Endothelial cell of umbilical vein (primary cell): ENCODE data around the gene HYLS1. TPM values are rescaled to one million over a fixed set of nuclear protein-coding genes. Genes with fewer than 3 reads are reported as not detected.

ENCODE experiments used
- BruUV-seq: library from RNA; stranded (reverse); fragments of 400-500 nt; replicated peaks from 2 replicates; lab custom pipeline; 2021; lab: Mats Ljungman, UMichigan
- CTCF ChIA-PET: fragments of 300-600, 350-600 bp; sonication (Branson Sonifier 250); formaldehyde crosslinking; loops from one replicate; lab custom pipeline; 2021; ENCODE audit warnings: antibody characterized with exemption, inconsistent platforms; lab: Charles Lee
- POLR2A ChIA-PET: fragments of 300-600, 350-600 bp; sonication (Branson Sonifier 250); formaldehyde crosslinking; loops from one replicate; lab custom pipeline; 2021; ENCODE audit warnings: antibody characterized with exemption, inconsistent platforms; lab: Charles Lee
- DNase-seq: peaks from one replicate; pipeline ENCODE4 v3.0.0-alpha.2; 2011; ENCODE audit warnings: low read depth, low spot score
- FAIRE-seq: peaks from 2 replicates; lab custom pipeline; 2011; peaks lifted over from hg19 to GRCh38; lab: Jason Lieb, UNC
- H2AFZ ChIP-seq: 2 replicates; pipeline ENCODE4 v1.6.0; 2012; ENCODE audit warnings: low read depth, low read length, control low read depth, inconsistent platforms
- H3K27ac ChIP-seq: 2 replicates; pipeline ENCODE4 v1.5.1; 2011; ENCODE audit warnings: low read depth, mild to moderate bottlenecking, control low read depth, low read length, moderate library complexity; ENCODE audit not compliant: insufficient read depth
- H3K27me3 ChIP-seq, 2 experiments: 2 replicates each; pipeline versions ENCODE4 v1.6.0 to v1.6.1; 2011; ENCODE audit warnings: low read length in 2 of 2, mixed read lengths in 1 of 2; ENCODE audit not compliant: control insufficient read depth in 2 of 2, insufficient read depth in 2 of 2
- H3K36me3 ChIP-seq, 2 experiments: 2 replicates in 1 of 2; 3 replicates in 1 of 2; pipeline ENCODE4 v1.5.1; 2011; ENCODE audit warnings: low read length in 2 of 2, mild to moderate bottlenecking in 1 of 2, moderate library complexity in 1 of 2; ENCODE audit not compliant: control insufficient read depth in 2 of 2, insufficient read depth in 2 of 2; ENCODE audit errors: extremely low read depth in 1 of 2
- H3K4me1 ChIP-seq: 3 replicates; pipeline ENCODE4 v1.5.1; 2011; ENCODE audit warnings: mild to moderate bottlenecking, low read length; ENCODE audit not compliant: control insufficient read depth, insufficient read depth; ENCODE audit errors: extremely low read depth
- H3K4me2 ChIP-seq: 2 replicates; pipeline ENCODE4 v1.6.1; 2011; ENCODE audit warnings: low read length, control low read depth, mixed read lengths; ENCODE audit not compliant: insufficient read depth
- H3K4me3 ChIP-seq, 3 experiments: fragments of 200-600 bp in 1 of 3; sonication (generic), shearing (Covaris generic) in 1 of 3; replicated peaks in 1 of 3; 2 replicates each; pipeline ENCODE4 v1.5.1; 2011 to 2016; ENCODE audit warnings: control low read depth in 3 of 3, low read length in 3 of 3, mild to moderate bottlenecking in 2 of 3, inconsistent platforms in 1 of 3, low read depth in 1 of 3, moderate library complexity in 1 of 3; ENCODE audit not compliant: insufficient read depth in 1 of 3
- H3K79me2 ChIP-seq: 2 replicates; pipeline ENCODE4 v1.6.0; 2012; ENCODE audit warnings: low read length, inconsistent platforms; ENCODE audit not compliant: control insufficient read depth, insufficient read depth
- H3K9ac ChIP-seq: replicated peaks from 2 replicates; pipeline ENCODE3; 2011; ENCODE audit warnings: low read length, control low read depth; ENCODE audit not compliant: insufficient read depth; ENCODE audit errors: extremely low read depth
- H3K9me1 ChIP-seq: replicated peaks from 3 replicates; pipeline ENCODE4 v1.6.0; 2011; ENCODE audit warnings: mild to moderate bottlenecking, low read length; ENCODE audit not compliant: control insufficient read depth, insufficient read depth; ENCODE audit errors: extremely low read depth
- H3K9me3 ChIP-seq: replicated peaks from 2 replicates; pipeline ENCODE4 v1.5.1; 2012; ENCODE audit warnings: low read length, inconsistent platforms; ENCODE audit not compliant: control insufficient read depth, insufficient read depth
- H4K20me1 ChIP-seq: replicated peaks from 2 replicates; pipeline ENCODE3; 2011; ENCODE audit warnings: mild to moderate bottlenecking, low read length; ENCODE audit not compliant: control insufficient read depth, insufficient read depth; ENCODE audit errors: extremely low read depth
- EZH2 ChIP-seq: IDR thresholded peaks from 2 replicates; pipeline ENCODE4 v1.6.1; 2012; ENCODE audit warnings: borderline replicate concordance, low read depth, mild to moderate bottlenecking, moderate library complexity, low read length, inconsistent platforms; ENCODE audit not compliant: severe bottlenecking
- FOS ChIP-seq: IDR thresholded peaks from 2 replicates; pipeline ENCODE4 v1.6.1; 2011; ENCODE audit warnings: mild to moderate bottlenecking, low read length, moderate library complexity, borderline replicate concordance; ENCODE audit not compliant: insufficient read depth
- GATA2 ChIP-seq: IDR thresholded peaks from 2 replicates; pipeline ENCODE4 v1.7.0; 2011; ENCODE audit warnings: low read depth, mild to moderate bottlenecking, moderate library complexity, mixed read lengths, low read length; ENCODE audit not compliant: insufficient read length, insufficient read depth
- JUN ChIP-seq: IDR thresholded peaks from 2 replicates; pipeline ENCODE4 v1.6.1; 2011; ENCODE audit warnings: borderline replicate concordance, low read depth; ENCODE audit not compliant: insufficient read length, insufficient read depth
- MYC ChIP-seq: IDR thresholded peaks from one replicate; pipeline ENCODE4 v1.6.1; 2011; ENCODE audit warnings: mild to moderate bottlenecking, low read depth, low read length
- POLR2A ChIP-seq: IDR thresholded peaks from 2 replicates; pipeline ENCODE4 v1.6.1; 2012; ENCODE audit warnings: low read depth, mild to moderate bottlenecking, control low read depth, low read length
- POLR2AphosphoS5 ChIP-seq: IDR thresholded peaks from 2 replicates; pipeline ENCODE4 v1.6.1; 2012; ENCODE audit warnings: low read depth, mild to moderate bottlenecking, control low read depth, low read length, moderate library complexity; ENCODE audit not compliant: insufficient read depth
- dilution Hi-C: fragments of 300-500 bp; cut with MboI; formaldehyde crosslinking; loops from one replicate; pipeline ENCODE4 v1.15.0; 2019; ENCODE audit warnings: low sequenced_read_pairs; ENCODE audit not compliant: extremely low pct_ligation_motif_present
- intact Hi-C: fragments of 100-400 bp; cut with micrococcal nuclease; formaldehyde crosslinking; loops from one replicate; pipeline ENCODE4 v1.10.0; 2022
- polyA plus RNA-seq, 4 experiments: library from polyadenylated mRNA; depleted of rRNA in 3 of 4; stranded (reverse) in 3 of 4; unstranded in 1 of 4; fragments of >200 nt; gene quantifications; 2 replicates each; pipeline versions ENCODE4 v1.2.1 to v1.2.3, GENCODE V29; 2011 to 2012; ENCODE audit warnings: missing spikeins in 1 of 4
- total RNA-seq: library from RNA; stranded (reverse); gene quantifications from 2 replicates; pipeline ENCODE4 v1.2.3, GENCODE V29; 2021
- TF ChIP-seq, protein P1 (sequence below): IDR thresholded peaks from 2 replicates; pipeline ENCODE4 v1.6.1; 2011; ENCODE audit not compliant: insufficient read depth, insufficient read length
- TF ChIP-seq, protein P2 (sequence below), 2 donors: IDR thresholded peaks; 1 replicate in 1 of 2; 2 replicates in 1 of 2; pipeline ENCODE4 v1.5.1; 2011; ENCODE audit warnings: low read length in 2 of 2, mild to moderate bottlenecking in 2 of 2, moderate library complexity in 2 of 2, control low read depth in 1 of 2, inconsistent platforms in 1 of 2, low read depth in 1 of 2; ENCODE audit not compliant: insufficient read depth in 1 of 2; ENCODE audit errors: extremely low read depth in 1 of 2

Gene HYLS1
- total and polyA plus RNA-seq, 2 donors (not counting 3 experiments of a cell fraction or from before 2014, with no cell fraction given), result 4.7 to 12.6 TPM

DNA sequence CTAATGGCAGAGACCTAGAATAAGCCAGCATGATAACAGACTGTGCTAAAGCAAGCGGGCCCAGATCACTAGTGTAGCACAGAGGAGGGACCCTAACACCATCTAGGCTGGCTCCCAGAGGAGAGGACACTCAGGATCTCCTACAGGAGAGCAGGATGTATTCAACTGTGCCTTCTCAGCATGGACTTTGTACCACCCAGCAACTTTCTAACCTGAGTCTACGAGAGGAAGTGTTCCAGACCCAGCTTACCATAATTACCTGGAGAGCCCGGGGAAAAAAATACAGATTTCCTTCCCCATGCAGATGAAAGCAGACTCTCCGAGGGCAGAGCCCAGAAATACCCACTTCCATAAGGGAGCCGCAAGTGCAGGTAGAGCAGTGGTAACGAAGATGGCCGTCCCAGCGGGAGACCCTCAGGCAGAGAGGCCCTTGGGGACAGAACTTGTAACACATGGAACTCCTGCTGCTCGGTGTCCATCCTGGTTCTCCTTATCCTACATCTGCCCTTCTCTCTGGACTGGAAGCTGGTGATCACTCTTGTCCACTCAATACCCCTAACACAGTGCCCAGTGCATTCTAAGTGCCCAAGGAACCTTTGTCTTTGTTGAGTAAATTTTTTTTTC, 37.0 kb downstream of the HYLS1 start:
- no peak for TF ChIP-seq MYC
- no peak for TF ChIP-seq POLR2A
- TF ChIP-seq GATA2, result no peak
- TF ChIP-seq JUN, result no peak
- TF ChIP-seq POLR2AphosphoS5, result no peak
- TF ChIP-seq, protein P1, sequence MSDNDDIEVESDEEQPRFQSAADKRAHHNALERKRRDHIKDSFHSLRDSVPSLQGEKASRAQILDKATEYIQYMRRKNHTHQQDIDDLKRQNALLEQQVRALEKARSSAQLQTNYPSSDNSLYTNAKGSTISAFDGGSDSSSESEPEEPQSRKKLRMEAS, result no peak
- no peak for TF ChIP-seq FOS
- TF ChIP-seq EZH2, result no peak
- TF ChIP-seq, protein P2, sequence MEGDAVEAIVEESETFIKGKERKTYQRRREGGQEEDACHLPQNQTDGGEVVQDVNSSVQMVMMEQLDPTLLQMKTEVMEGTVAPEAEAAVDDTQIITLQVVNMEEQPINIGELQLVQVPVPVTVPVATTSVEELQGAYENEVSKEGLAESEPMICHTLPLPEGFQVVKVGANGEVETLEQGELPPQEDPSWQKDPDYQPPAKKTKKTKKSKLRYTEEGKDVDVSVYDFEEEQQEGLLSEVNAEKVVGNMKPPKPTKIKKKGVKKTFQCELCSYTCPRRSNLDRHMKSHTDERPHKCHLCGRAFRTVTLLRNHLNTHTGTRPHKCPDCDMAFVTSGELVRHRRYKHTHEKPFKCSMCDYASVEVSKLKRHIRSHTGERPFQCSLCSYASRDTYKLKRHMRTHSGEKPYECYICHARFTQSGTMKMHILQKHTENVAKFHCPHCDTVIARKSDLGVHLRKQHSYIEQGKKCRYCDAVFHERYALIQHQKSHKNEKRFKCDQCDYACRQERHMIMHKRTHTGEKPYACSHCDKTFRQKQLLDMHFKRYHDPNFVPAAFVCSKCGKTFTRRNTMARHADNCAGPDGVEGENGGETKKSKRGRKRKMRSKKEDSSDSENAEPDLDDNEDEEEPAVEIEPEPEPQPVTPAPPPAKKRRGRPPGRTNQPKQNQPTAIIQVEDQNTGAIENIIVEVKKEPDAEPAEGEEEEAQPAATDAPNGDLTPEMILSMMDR (IDR thresholded peaks at IDR 0.05; ENCODE audit: extremely low read depth in 1 of 2, insufficient read depth in 1 of 2, low read depth in 1 of 2, low read length in 2 of 2), result no peak
- BruUV-seq, result no TSS peak
- no peaks in the 10 kb centered on the region for H3K79me2 ChIP-seq
- H4K20me1 ChIP-seq, result no peaks in the 10 kb centered on the region
- no peaks in the 10 kb centered on the region for H3K9me3 ChIP-seq
- H3K27me3 ChIP-seq, result peaks cover 2 to 7% of the 10 kb centered on the region in 2 experiments
- H3K9ac ChIP-seq, result no peak overlapping the region
- dilution Hi-C loops, result no loop called here
- H3K4me1 ChIP-seq, result no peaks in the 10 kb centered on the region
- no peak overlapping the region for H3K4me2 ChIP-seq
- no peaks in the 10 kb centered on the region for H3K9me1 ChIP-seq
- CTCF ChIA-PET, result interaction anchor here (5.1 kb wide), 1 partner anchor 268 kb away, joined by 113 read pairs; no protein-coding TSS in a partner anchor
- intact Hi-C loops, result loop anchor here (5.0 to 10.0 kb wide), 2 partner anchors 340 to 378 kb away; partner anchors contain the start of genes DCPS, FOXRED1 and SRPRA
- no peak for FAIRE-seq
- POLR2A ChIA-PET, result no interaction called here
- no peak for DNase-seq
- H3K4me3 ChIP-seq, result no peak overlapping the region
- no peak overlapping the region for H2AFZ ChIP-seq
- no peak overlapping the region for H3K27ac ChIP-seq
- no peaks in the 10 kb centered on the region for H3K36me3 ChIP-seq
